GM12878 (cell line): Measurements from ENCODE around the gene SLC6A2. TPM values are rescaled to one million over a fixed set of nuclear protein-coding genes. Genes with fewer than 3 reads are reported as not detected.

ENCODE experiments used
- ATAC-seq: fragments of 200-7000 bp; cut with Tn5 transposase; 3 replicates; pipeline ENCODE4 v1.9.1; 2020; ENCODE audit warnings: mild to moderate bottlenecking, moderate library complexity
- BruUV-seq: library from RNA; stranded (reverse); fragments of 400-500 nt; replicated peaks from 2 replicates; lab custom pipeline; 2021; lab: Mats Ljungman, UMichigan
- CTCF ChIA-PET: fragments of 300-600 bp; sonication (Branson Sonifier 250); formaldehyde crosslinking; extraction: SDS; loops from one replicate; lab custom pipeline; 2021; ENCODE audit warnings: inconsistent platforms; lab: Yijun Ruan, JAX
- POLR2A ChIA-PET: fragments of 350-600 bp; formaldehyde crosslinking; extraction: SDS; loops from one replicate; lab custom pipeline; 2021; ENCODE audit warnings: inconsistent platforms; lab: Charles Lee
- RAD21 ChIA-PET: fragments of 300-600 bp; sonication (Branson Sonifier 250); formaldehyde crosslinking; loops from one replicate; lab custom pipeline; 2023; ENCODE audit warnings: antibody characterized with exemption; ENCODE audit not compliant: unreplicated experiment; lab: Charles Lee
- SMC1A ChIA-PET: fragments of 300-600 bp; sonication (Branson Sonifier 250); formaldehyde crosslinking; loops from one replicate; lab custom pipeline; 2023; ENCODE audit not compliant: unreplicated experiment, uncharacterized antibody; lab: Charles Lee
- DNase-seq: peaks from one replicate; pipeline ENCODE4 v3.0.0-alpha.2; 2011; ENCODE audit warnings: low read depth, low spot score
- FAIRE-seq: peaks from 3 replicates; lab custom pipeline; 2011; peaks lifted over from hg19 to GRCh38; lab: Jason Lieb, UNC
- H2AFZ ChIP-seq: 2 replicates; pipeline ENCODE4 v1.6.0; 2011; ENCODE audit warnings: low read depth, low read length, control low read depth; ENCODE audit not compliant: control insufficient read depth
- H3K27ac ChIP-seq: 2 replicates; pipeline ENCODE4 v1.5.1; 2011; ENCODE audit warnings: control low read depth; ENCODE audit not compliant: control insufficient read depth, insufficient read depth
- H3K27me3 ChIP-seq, 2 experiments: replicated peaks in 1 of 2; 2 replicates each; pipeline versions ENCODE4 v1.6.0 to v1.6.1; 2011; ENCODE audit warnings: low read length in 1 of 2; ENCODE audit not compliant: control insufficient read depth in 2 of 2, insufficient read depth in 2 of 2
- H3K36me3 ChIP-seq, 2 experiments: 2 replicates each; pipeline ENCODE4 v1.5.1; 2011; ENCODE audit warnings: low read length in 1 of 2; ENCODE audit not compliant: control insufficient read depth in 2 of 2, insufficient read depth in 2 of 2
- H3K4me1 ChIP-seq: 2 replicates; pipeline ENCODE4 v1.6.1; 2011; ENCODE audit warnings: mild to moderate bottlenecking, low read length, moderate library complexity, mixed read lengths; ENCODE audit not compliant: control insufficient read depth, insufficient read depth
- H3K4me2 ChIP-seq: 2 replicates; pipeline ENCODE4 v1.6.0; 2011; ENCODE audit warnings: control low read depth; ENCODE audit not compliant: control insufficient read depth, insufficient read depth
- H3K4me3 ChIP-seq: fragments of 200-600 bp; sonication (generic); 2 replicates; pipeline ENCODE4 v1.5.1; 2016
- H3K79me2 ChIP-seq: 2 replicates; pipeline ENCODE4 v1.6.0; 2011; ENCODE audit warnings: low read length; ENCODE audit not compliant: control insufficient read depth, insufficient read depth
- H3K9ac ChIP-seq: 2 replicates; pipeline ENCODE4 v1.8.0; 2011; ENCODE audit warnings: low read length, control low read depth, mixed read lengths; ENCODE audit not compliant: control insufficient read depth, insufficient read depth
- H3K9me3 ChIP-seq: replicated peaks from 3 replicates; pipeline ENCODE4 v1.5.1; 2011; ENCODE audit warnings: mild to moderate bottlenecking, low read length; ENCODE audit not compliant: control insufficient read depth, insufficient read depth
- H4K20me1 ChIP-seq: 2 replicates; pipeline ENCODE4 v1.6.0; 2011; ENCODE audit not compliant: control insufficient read depth, insufficient read depth
- E2F4 ChIP-seq: IDR thresholded peaks from 2 replicates; pipeline ENCODE4 v1.6.1; 2012; ENCODE audit warnings: low read depth, low read length, improper control_type of control experiment
- MYB ChIP-seq: fragments of 150-350 bp; IDR thresholded peaks from 2 replicates; pipeline ENCODE4 v1.6.1; 2014; ENCODE audit warnings: mild to moderate bottlenecking, low read depth, low read length, borderline replicate concordance
- NFYB ChIP-seq: IDR thresholded peaks from 2 replicates; pipeline ENCODE4 v1.6.1; 2011; ENCODE audit warnings: low read depth, mild to moderate bottlenecking, low read length, improper control_type of control experiment, moderate library complexity; ENCODE audit not compliant: insufficient read depth
- RFX5 ChIP-seq: IDR thresholded peaks from 2 replicates; pipeline ENCODE4 v1.6.1; 2011; ENCODE audit warnings: low read depth, low read length, improper control_type of control experiment
- SMAD1 ChIP-seq: fragments of 450-650 bp; IDR thresholded peaks from 2 replicates; pipeline ENCODE4 v1.6.1; 2018; ENCODE audit warnings: mild to moderate bottlenecking, low read depth; ENCODE audit not compliant: partially characterized antibody
- ZNF217 ChIP-seq: fragments of 450-650 bp; IDR thresholded peaks from 2 replicates; pipeline ENCODE4 v1.6.1; 2017; ENCODE audit warnings: antibody characterized with exemption, mild to moderate bottlenecking
- ZNF622 ChIP-seq: fragments of 450-650 bp; IDR thresholded peaks from 2 replicates; pipeline ENCODE4 v1.6.1; 2017; ENCODE audit warnings: mild to moderate bottlenecking, inconsistent platforms
- WGBS: methylation state at CpG from one replicate; pipeline ENCODE4 v1.1.6; 2016; ENCODE audit warnings: low lambda C conversion rate; ENCODE audit not compliant: insufficient replicate concordance, insufficient coverage; ENCODE audit errors: missing lambda C conversion rate; 5-methylcytosine and 5-hydroxymethylcytosine counted together
- in situ Hi-C: fragments of 300-500 bp; cut with MboI; formaldehyde crosslinking; loops from 9 replicates; pipeline ENCODE4 v1.14.3; 2018; ENCODE audit warnings: mixed read lengths
- intact Hi-C: fragments of 100-400 bp; cut with micrococcal nuclease; formaldehyde crosslinking; loops from one replicate; pipeline ENCODE4 v1.14.2; 2022; ENCODE audit not compliant: unreplicated experiment
- polyA plus RNA-seq, 11 experiments: library from polyadenylated mRNA; depleted of rRNA in 4 of 11; unstranded in 6 of 11; stranded (reverse) in 5 of 11; fragments of >200 nt; fragmentation: Nextera tagmentation in 4 of 11; fragmentation: Illumina TruSeq in 1 of 11; extraction: Ambion mirVana in 4 of 11; extraction: Trizol in 1 of 11; gene quantifications; 1 replicate in 1 of 11; 2 replicates in 10 of 11; pipeline versions ENCODE4 v1.2.1 to v1.2.3, GENCODE V29; 2011 to 2016; ENCODE audit warnings: inconsistent platforms in 2 of 11, missing spikeins in 2 of 11, low read depth in 1 of 11
- total RNA-seq, 4 experiments: library from RNA; depleted of rRNA in 3 of 4; stranded (reverse); fragments of >200 nt in 3 of 4; fragmentation: Illumina TruSeq in 1 of 4; extraction: Trizol in 1 of 4; gene quantifications; 2 replicates each; pipeline versions ENCODE4 v1.2.1 to v1.2.3, GENCODE V29; 2013 to 2021
- TF ChIP-seq, protein P1 (sequence below): IDR thresholded peaks from 2 replicates; pipeline ENCODE4 v1.6.1; 2012; ENCODE audit warnings: low read length, inconsistent platforms
- TF ChIP-seq, protein P2 (sequence below): fragments of 450-650 bp; formaldehyde crosslinking; IDR thresholded peaks from 2 replicates; pipeline ENCODE4 v1.4.0; 2020; ENCODE audit warnings: mild to moderate bottlenecking, moderate library complexity
- TF ChIP-seq, protein P3 (sequence below): fragments of 450-650 bp; formaldehyde crosslinking; IDR thresholded peaks from 2 replicates; pipeline ENCODE4 v1.5.0; 2022; ENCODE audit warnings: mild to moderate bottlenecking, missing genetic modification characterization
- TF ChIP-seq, protein P4 (sequence below): fragments of 450-650 bp; IDR thresholded peaks from 2 replicates; pipeline ENCODE4 v1.6.1; 2017; ENCODE audit warnings: borderline replicate concordance

SLC6A2 gene
- total and polyA plus RNA-seq, 10 of the 15 experiments (the other 5 are each of a cell fraction or from before 2014, with no cell fraction given) = not detected

- RAD21 ChIA-PET = no interaction called here
- Histone ChIP-seq H3K4me1 (no peaks in the 10 kb centered on the region), H4K20me1 (no peaks in the 10 kb centered on the region; the same call in 1 of the 2 replicates), H3K9me3 (no peaks in the 10 kb centered on the region), H3K4me2 (no peak overlapping the region), H3K36me3 (no peaks in the 10 kb centered on the region), H3K4me3 (no peak overlapping the region), H3K9ac (no peak overlapping the region), H3K27ac (no peak overlapping the region), H3K27me3 (no peaks in the 10 kb centered on the region; a peak in 1 of 4 replicates), H2AFZ (no peak overlapping the region), H3K79me2 (no peaks in the 10 kb centered on the region)
- SMC1A ChIA-PET = interaction anchor here (4.6 kb wide), 1 partner anchor 242 kb away, joined by 28 read pairs; no protein-coding TSS in a partner anchor
- in situ Hi-C loops (no loop called here), intact Hi-C loops (no loop called here)
- FAIRE-seq (no peak), ATAC-seq (no peak), DNase-seq (no peak)
- POLR2A ChIA-PET = interaction anchor here (0.8 kb wide), 1 partner anchor 263 kb away, joined by 6 read pairs; no protein-coding TSS in a partner anchor
- CTCF ChIA-PET = interaction anchor here (1.2 to 8.7 kb wide), 2 partner anchors 10 to 242 kb away, joined by 3 to 104 read pairs; no protein-coding TSS in a partner anchor
- WGBS = 0% methylated on average over 1 of the region's 1 CpG
- BruUV-seq = no TSS peak
- TF ChIP-seq, protein P1, sequence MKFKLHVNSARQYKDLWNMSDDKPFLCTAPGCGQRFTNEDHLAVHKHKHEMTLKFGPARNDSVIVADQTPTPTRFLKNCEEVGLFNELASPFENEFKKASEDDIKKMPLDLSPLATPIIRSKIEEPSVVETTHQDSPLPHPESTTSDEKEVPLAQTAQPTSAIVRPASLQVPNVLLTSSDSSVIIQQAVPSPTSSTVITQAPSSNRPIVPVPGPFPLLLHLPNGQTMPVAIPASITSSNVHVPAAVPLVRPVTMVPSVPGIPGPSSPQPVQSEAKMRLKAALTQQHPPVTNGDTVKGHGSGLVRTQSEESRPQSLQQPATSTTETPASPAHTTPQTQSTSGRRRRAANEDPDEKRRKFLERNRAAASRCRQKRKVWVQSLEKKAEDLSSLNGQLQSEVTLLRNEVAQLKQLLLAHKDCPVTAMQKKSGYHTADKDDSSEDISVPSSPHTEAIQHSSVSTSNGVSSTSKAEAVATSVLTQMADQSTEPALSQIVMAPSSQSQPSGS = no peak
- TF ChIP-seq E2F4 (no peak), NFYB (no peak), RFX5 (no peak), ZNF217 (no peak), MYB (no peak), ZNF622 (no peak), SMAD1 (no peak)
- TF ChIP-seq, protein P2, sequence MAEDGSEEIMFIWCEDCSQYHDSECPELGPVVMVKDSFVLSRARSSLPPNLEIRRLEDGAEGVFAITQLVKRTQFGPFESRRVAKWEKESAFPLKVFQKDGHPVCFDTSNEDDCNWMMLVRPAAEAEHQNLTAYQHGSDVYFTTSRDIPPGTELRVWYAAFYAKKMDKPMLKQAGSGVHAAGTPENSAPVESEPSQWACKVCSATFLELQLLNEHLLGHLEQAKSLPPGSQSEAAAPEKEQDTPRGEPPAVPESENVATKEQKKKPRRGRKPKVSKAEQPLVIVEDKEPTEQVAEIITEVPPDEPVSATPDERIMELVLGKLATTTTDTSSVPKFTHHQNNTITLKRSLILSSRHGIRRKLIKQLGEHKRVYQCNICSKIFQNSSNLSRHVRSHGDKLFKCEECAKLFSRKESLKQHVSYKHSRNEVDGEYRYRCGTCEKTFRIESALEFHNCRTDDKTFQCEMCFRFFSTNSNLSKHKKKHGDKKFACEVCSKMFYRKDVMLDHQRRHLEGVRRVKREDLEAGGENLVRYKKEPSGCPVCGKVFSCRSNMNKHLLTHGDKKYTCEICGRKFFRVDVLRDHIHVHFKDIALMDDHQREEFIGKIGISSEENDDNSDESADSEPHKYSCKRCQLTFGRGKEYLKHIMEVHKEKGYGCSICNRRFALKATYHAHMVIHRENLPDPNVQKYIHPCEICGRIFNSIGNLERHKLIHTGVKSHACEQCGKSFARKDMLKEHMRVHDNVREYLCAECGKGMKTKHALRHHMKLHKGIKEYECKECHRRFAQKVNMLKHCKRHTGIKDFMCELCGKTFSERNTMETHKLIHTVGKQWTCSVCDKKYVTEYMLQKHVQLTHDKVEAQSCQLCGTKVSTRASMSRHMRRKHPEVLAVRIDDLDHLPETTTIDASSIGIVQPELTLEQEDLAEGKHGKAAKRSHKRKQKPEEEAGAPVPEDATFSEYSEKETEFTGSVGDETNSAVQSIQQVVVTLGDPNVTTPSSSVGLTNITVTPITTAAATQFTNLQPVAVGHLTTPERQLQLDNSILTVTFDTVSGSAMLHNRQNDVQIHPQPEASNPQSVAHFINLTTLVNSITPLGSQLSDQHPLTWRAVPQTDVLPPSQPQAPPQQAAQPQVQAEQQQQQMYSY (CRISPR knock-in tag) = no peak
- TF ChIP-seq, protein P3, sequence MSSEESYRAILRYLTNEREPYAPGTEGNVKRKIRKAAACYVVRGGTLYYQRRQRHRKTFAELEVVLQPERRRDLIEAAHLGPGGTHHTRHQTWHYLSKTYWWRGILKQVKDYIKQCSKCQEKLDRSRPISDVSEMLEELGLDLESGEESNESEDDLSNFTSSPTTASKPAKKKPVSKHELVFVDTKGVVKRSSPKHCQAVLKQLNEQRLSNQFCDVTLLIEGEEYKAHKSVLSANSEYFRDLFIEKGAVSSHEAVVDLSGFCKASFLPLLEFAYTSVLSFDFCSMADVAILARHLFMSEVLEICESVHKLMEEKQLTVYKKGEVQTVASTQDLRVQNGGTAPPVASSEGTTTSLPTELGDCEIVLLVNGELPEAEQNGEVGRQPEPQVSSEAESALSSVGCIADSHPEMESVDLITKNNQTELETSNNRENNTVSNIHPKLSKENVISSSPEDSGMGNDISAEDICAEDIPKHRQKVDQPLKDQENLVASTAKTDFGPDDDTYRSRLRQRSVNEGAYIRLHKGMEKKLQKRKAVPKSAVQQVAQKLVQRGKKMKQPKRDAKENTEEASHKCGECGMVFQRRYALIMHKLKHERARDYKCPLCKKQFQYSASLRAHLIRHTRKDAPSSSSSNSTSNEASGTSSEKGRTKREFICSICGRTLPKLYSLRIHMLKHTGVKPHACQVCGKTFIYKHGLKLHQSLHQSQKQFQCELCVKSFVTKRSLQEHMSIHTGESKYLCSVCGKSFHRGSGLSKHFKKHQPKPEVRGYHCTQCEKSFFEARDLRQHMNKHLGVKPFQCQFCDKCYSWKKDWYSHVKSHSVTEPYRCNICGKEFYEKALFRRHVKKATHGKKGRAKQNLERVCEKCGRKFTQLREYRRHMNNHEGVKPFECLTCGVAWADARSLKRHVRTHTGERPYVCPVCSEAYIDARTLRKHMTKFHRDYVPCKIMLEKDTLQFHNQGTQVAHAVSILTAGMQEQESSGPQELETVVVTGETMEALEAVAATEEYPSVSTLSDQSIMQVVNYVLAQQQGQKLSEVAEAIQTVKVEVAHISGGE = no peak
- TF ChIP-seq, protein P4, sequence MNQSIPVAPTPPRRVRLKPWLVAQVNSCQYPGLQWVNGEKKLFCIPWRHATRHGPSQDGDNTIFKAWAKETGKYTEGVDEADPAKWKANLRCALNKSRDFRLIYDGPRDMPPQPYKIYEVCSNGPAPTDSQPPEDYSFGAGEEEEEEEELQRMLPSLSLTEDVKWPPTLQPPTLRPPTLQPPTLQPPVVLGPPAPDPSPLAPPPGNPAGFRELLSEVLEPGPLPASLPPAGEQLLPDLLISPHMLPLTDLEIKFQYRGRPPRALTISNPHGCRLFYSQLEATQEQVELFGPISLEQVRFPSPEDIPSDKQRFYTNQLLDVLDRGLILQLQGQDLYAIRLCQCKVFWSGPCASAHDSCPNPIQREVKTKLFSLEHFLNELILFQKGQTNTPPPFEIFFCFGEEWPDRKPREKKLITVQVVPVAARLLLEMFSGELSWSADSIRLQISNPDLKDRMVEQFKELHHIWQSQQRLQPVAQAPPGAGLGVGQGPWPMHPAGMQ = no peak
Observed at GRCh38 chr16:55706739-55707384, 51.1 kb downstream of the SLC6A2 start.
